Sigmoid colon (tissue), 4 donors: ENCODE data around the gene GZMB.

Experiments
- CTCF ChIP-seq, 4 experiments: fragments of 450-650 bp in 3 of 4; fragments of 200-600 bp in 1 of 4; IDR thresholded peaks; one replicate each; pipeline ENCODE4 v1.5.1; 2016 to 2019; ENCODE audit warnings: antibody characterized with exemption in 4 of 4, mild to moderate bottlenecking in 3 of 4, moderate library complexity in 2 of 4
- EP300 ChIP-seq, 4 donors: sonication (generic); formaldehyde crosslinking; IDR thresholded peaks; one replicate each; pipeline ENCODE4 v1.6.1; 2017; ENCODE audit warnings: antibody characterized with exemption in 4 of 4
- POLR2A ChIP-seq, 2 donors: fragments of 450-650 bp; IDR thresholded peaks; one replicate each; pipeline ENCODE4 v1.6.1; 2016; ENCODE audit warnings: antibody characterized with exemption in 2 of 2, mild to moderate bottlenecking in 2 of 2, moderate library complexity in 2 of 2

GRCh38 chr14:24605435-24606190 is 28.4 kb downstream of the GZMB start:
- TF ChIP-seq CTCF (IDR thresholded peaks at IDR 0.05) (peak in 2 of 4 experiments; percentile 24 to 25), POLR2A (IDR thresholded peaks at IDR 0.05) (no peak), EP300 (IDR thresholded peaks at IDR 0.05) (no peak)
